ENCODE measurements around the gene PRKCZ. TPM values are rescaled to one million over a fixed set of nuclear protein-coding genes. Genes with fewer than 3 reads are reported as not detected.

PRKCZ gene
- total and polyA plus RNA-seq, 2 of the 4 experiments (the other 2 are of a cell fraction) = 2.0 to 3.5 TPM

- H4K8ac ChIP-seq (ENCODE audit: low read depth in 2 of 2, low read length in 2 of 2) = no peak overlapping the region
- no peak overlapping the region for H3K23ac ChIP-seq (ENCODE audit: low read depth, low read length)
- 76% methylated on average over 6 of the region's 13 CpGs; no CpG with 5 or more reads in 1 of the 2 experiments for WGBS, 2 experiments (ENCODE audit: extremely low coverage in 2 of 2, insufficient read length in 1 of 2)
- no peak overlapping the region for H2BK5ac ChIP-seq (ENCODE audit: low read depth, low read length, poor library complexity, severe bottlenecking)
- no peak overlapping the region for H3K18ac ChIP-seq (ENCODE audit: low read depth, low read length)
- no peak overlapping the region for H3K4me3 ChIP-seq (ENCODE audit: insufficient read depth, low read depth, low read length)
- BruUV-seq (replicated peaks) = no TSS peak
- in situ Hi-C loops (cut with MboI; ENCODE audit: low sequenced_read_pairs) = no loop called here
- H3K9me3 ChIP-seq (ENCODE audit: control insufficient read depth, insufficient read depth, low read length) = no peaks in the 10 kb centered on the region
- DNase-seq = no peak
- no peaks in the 10 kb centered on the region for H3K36me3 ChIP-seq (ENCODE audit: control insufficient read depth, insufficient read depth, low read length)
- no peaks in the 10 kb centered on the region for H3K4me1 ChIP-seq (ENCODE audit: control insufficient read depth, insufficient read depth, low read length)
- H3K4me2 ChIP-seq (ENCODE audit: low read depth, low read length) = no peak overlapping the region
- H3K27me3 ChIP-seq (ENCODE audit: control insufficient read depth, insufficient read depth, low read length) = peaks cover 49% of the 10 kb centered on the region
- H3K14ac ChIP-seq (replicated peaks; ENCODE audit: low read depth, low read length) = no peak overlapping the region
- H3K4ac ChIP-seq (ENCODE audit: low read depth, low read length) = no peak overlapping the region
- no peak for ATAC-seq (ENCODE audit: low read depth)
- no peak overlapping the region for H2BK120ac ChIP-seq (ENCODE audit: low read depth, low read length)
- intact Hi-C loops (cut with micrococcal nuclease) = no loop called here
- no peak overlapping the region for H3K56ac ChIP-seq (ENCODE audit: extremely low read depth, insufficient read depth, low read length)
- 0 out of 2 replicates have a peak, but pooled peaks cover 3% of the 10 kb centered on the region for H3K9me1 ChIP-seq (ENCODE audit: insufficient read depth, low read length)
- no peak overlapping the region for H2AFZ ChIP-seq (replicated peaks; ENCODE audit: low read length, poor library complexity)
- ChIA-PET POLR2A (ENCODE audit: unreplicated experiment) (no interaction called here), CTCF (no interaction called here)
- H3K9ac ChIP-seq (ENCODE audit: low read depth, low read length) = no peak overlapping the region
- H4K5ac ChIP-seq (ENCODE audit: low read depth, low read length) = no peak overlapping the region
- no peaks in the 10 kb centered on the region for H4K20me1 ChIP-seq (ENCODE audit: insufficient read depth, low read length)
- H4K91ac ChIP-seq (ENCODE audit: insufficient read depth, low read depth, low read length) = no peak overlapping the region
- H2AK9ac ChIP-seq (replicated peaks; ENCODE audit: low read depth, low read length, poor library complexity) = no peak overlapping the region
- dilution Hi-C loops (cut with HindIII; ENCODE audit: low sequenced_read_pairs, unreplicated experiment) = no loop called here
- no peak overlapping the region for H2BK15ac ChIP-seq (ENCODE audit: low read depth, low read length)
- H3K79me1 ChIP-seq (ENCODE audit: low read depth in 1 of 2, low read length in 2 of 2) = no peaks in the 10 kb centered on the region
- H2AK5ac ChIP-seq (ENCODE audit: low read depth, low read length) = no peak overlapping the region
- no peak overlapping the region for H3K27ac ChIP-seq (ENCODE audit: insufficient read depth, low read length)
- no peak overlapping the region for H2BK20ac ChIP-seq (ENCODE audit: low read depth, low read length)
- TF ChIP-seq RFX5 (IDR thresholded peaks at IDR 0.05; ENCODE audit: low read depth, low read length) (no peak), MAFK (IDR thresholded peaks at IDR 0.05; ENCODE audit: low read depth, low read length) (peak; percentile 97)
These were observed 48.3 kb upstream of the PRKCZ start for GRCh38 chr1:2001773-2002411.
